DOHH2 (cell line): Measurements from ENCODE around the gene HNF4A.

ENCODE experiments used
- H3F3A ChIP-seq: fragments of 200-600 bp; sonication (generic), shearing (Covaris generic); 2 replicates; pipeline ENCODE4 v1.6.0; 2016; ENCODE audit warnings: antibody characterized with exemption, mild to moderate bottlenecking; ENCODE audit not compliant: control insufficient read depth, insufficient read depth
- H3K27ac ChIP-seq: fragments of 200-600 bp; sonication (generic); 2 replicates; pipeline ENCODE4 v1.5.1; 2014; ENCODE audit warnings: low read depth, mild to moderate bottlenecking, low read length, moderate library complexity
- H3K27me3 ChIP-seq: fragments of 200-600 bp; sonication (generic); 2 replicates; pipeline ENCODE4 v1.6.1; 2014; ENCODE audit warnings: mild to moderate bottlenecking, low read length, mixed read lengths; ENCODE audit not compliant: control insufficient read depth
- H3K36me3 ChIP-seq: fragments of 200-600 bp; sonication (generic); 2 replicates; pipeline ENCODE4 v1.6.1; 2014; ENCODE audit warnings: mild to moderate bottlenecking, low read length, moderate library complexity, mixed read lengths; ENCODE audit not compliant: control insufficient read depth
- H3K4me1 ChIP-seq: fragments of 200-600 bp; sonication (generic); 2 replicates; pipeline ENCODE4 v1.6.1; 2014; ENCODE audit warnings: mild to moderate bottlenecking, low read length, mixed read lengths; ENCODE audit not compliant: control insufficient read depth
- H3K4me2 ChIP-seq: fragments of 200-600 bp; sonication (generic); 2 replicates; pipeline ENCODE4 v1.6.0; 2014; ENCODE audit warnings: mild to moderate bottlenecking, low read length, moderate library complexity
- H3K4me3 ChIP-seq: fragments of 200-600 bp; sonication (generic); 2 replicates; pipeline ENCODE4 v1.5.1; 2014; ENCODE audit warnings: mild to moderate bottlenecking, low read length, mixed read lengths
- H3K79me2 ChIP-seq: fragments of 200-600 bp; sonication (generic); 2 replicates; pipeline ENCODE4 v1.6.1; 2014; ENCODE audit warnings: mild to moderate bottlenecking, low read length, mixed read lengths; ENCODE audit not compliant: control insufficient read depth
- H3K9me2 ChIP-seq: fragments of 200-600 bp; sonication (generic); replicated peaks from 2 replicates; pipeline ENCODE4 v1.6.1; 2014; ENCODE audit warnings: mild to moderate bottlenecking, low read length, mixed read lengths; ENCODE audit not compliant: control insufficient read depth
- H3K9me3 ChIP-seq: fragments of 200-600 bp; sonication (generic); 2 replicates; pipeline ENCODE4 v1.6.1; 2014; ENCODE audit warnings: antibody characterized with exemption, low read length, mixed read lengths; ENCODE audit not compliant: control insufficient read depth, insufficient read depth
- H4K20me1 ChIP-seq: fragments of 200-600 bp; sonication (generic); 2 replicates; pipeline ENCODE4 v1.6.0; 2014; ENCODE audit warnings: low read depth, mild to moderate bottlenecking, antibody characterized with exemption, low read length, moderate library complexity; ENCODE audit not compliant: control insufficient read depth, insufficient read depth
- CTCF ChIP-seq: fragments of 200-600 bp; sonication (generic); IDR thresholded peaks from one replicate; pipeline ENCODE4 v1.5.1; 2014; ENCODE audit warnings: antibody characterized with exemption, mild to moderate bottlenecking, low read depth, low read length; ENCODE audit not compliant: poor library complexity, severe bottlenecking
- EZH2phosphoT487 ChIP-seq: fragments of 200-600 bp; sonication (generic); IDR thresholded peaks from 2 replicates; pipeline ENCODE4 v1.6.1; 2017; ENCODE audit warnings: borderline replicate concordance, mild to moderate bottlenecking, antibody characterized with exemption, low read length, moderate library complexity, mixed read lengths

The HNF4A gene

GRCh38 chr20:44406572-44407137, 51.2 kb downstream of the HNF4A start:
- Histone ChIP-seq H3K4me1 (no peaks in the 10 kb centered on the region), H3K4me3 (no peak overlapping the region), H3K9me3 (no peaks in the 10 kb centered on the region; the same call in 1 of the 2 replicates), H3K79me2 (no peaks in the 10 kb centered on the region), H3K27me3 (no peaks in the 10 kb centered on the region), H3F3A (no peaks in the 10 kb centered on the region), H3K4me2 (no peak overlapping the region), H3K27ac (no peak overlapping the region), H3K9me2 (no peaks in the 10 kb centered on the region), H3K36me3 (no peaks in the 10 kb centered on the region), H4K20me1 (no peaks in the 10 kb centered on the region)
- no peak for TF ChIP-seq CTCF
- TF ChIP-seq EZH2phosphoT487, result no peak

- Histone ChIP-seq H3K4me2 (no peak overlapping the region), H3K9me3 (no peaks in the 10 kb centered on the region; the same call in 1 of the 2 replicates), H4K20me1 (no peaks in the 10 kb centered on the region), H3K79me2 (no peaks in the 10 kb centered on the region), H3K4me3 (no peak overlapping the region), H3F3A (no peaks in the 10 kb centered on the region), H3K4me1 (no peaks in the 10 kb centered on the region), H3K27ac (no peak overlapping the region), H3K36me3 (no peaks in the 10 kb centered on the region), H3K27me3 (no peaks in the 10 kb centered on the region), H3K9me2 (no peaks in the 10 kb centered on the region)
- TF ChIP-seq CTCF (no peak), EZH2phosphoT487 (no peak)
These were observed 52.1 kb downstream of the HNF4A start for GRCh38 chr20:44407402-44408184.

DNA sequence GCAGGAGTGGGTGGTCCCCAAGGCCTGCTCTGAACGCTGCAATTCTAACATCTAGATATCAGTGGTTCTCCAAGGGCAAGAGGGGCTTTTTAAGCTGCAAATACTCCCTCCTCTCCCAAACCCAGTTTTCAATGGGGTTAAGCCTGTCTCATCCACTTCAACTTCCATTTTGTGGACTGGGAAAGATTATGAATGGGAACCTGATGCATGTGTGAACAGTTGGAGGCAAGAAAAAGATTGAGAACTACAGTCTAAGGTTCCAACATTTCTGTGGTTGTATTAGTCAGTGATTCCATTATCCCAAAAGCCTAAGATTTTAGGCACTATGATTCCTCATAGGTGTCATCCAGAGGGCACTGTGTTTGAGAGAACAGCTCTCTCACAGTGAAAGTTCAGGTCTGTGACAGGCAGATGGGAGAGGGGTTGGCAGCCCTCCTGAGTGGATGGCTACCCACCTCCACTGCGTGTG, 53.7 kb downstream of the HNF4A start:
- H3K27ac ChIP-seq, result no peak overlapping the region
- H3F3A ChIP-seq, result no peaks in the 10 kb centered on the region
- no peak overlapping the region for H3K4me3 ChIP-seq
- no peaks in the 10 kb centered on the region for H3K36me3 ChIP-seq
- H3K4me2 ChIP-seq, result no peak overlapping the region
- H3K4me1 ChIP-seq, result no peaks in the 10 kb centered on the region
- TF ChIP-seq EZH2phosphoT487 (no peak), CTCF (no peak)
- no peaks in the 10 kb centered on the region; the same call in 1 of the 2 replicates for H3K9me3 ChIP-seq
- H3K27me3 ChIP-seq, result 0 out of 2 replicates have a peak, but pooled peaks cover 2% of the 10 kb centered on the region
- no peaks in the 10 kb centered on the region for H4K20me1 ChIP-seq
- no peaks in the 10 kb centered on the region for H3K79me2 ChIP-seq
- H3K9me2 ChIP-seq, result no peaks in the 10 kb centered on the region
